ENCODE results near the gene SPECC1. TPM values are rescaled to one million over a fixed set of nuclear protein-coding genes. Genes with fewer than 3 reads are reported as not detected.

The SPECC1 gene
- total and polyA plus RNA-seq, 9 of the 15 experiments (the other 6 are each of a cell fraction or from before 2014, with no cell fraction given) = 2.4 to 19.6 (median 14.7) TPM

DNA sequence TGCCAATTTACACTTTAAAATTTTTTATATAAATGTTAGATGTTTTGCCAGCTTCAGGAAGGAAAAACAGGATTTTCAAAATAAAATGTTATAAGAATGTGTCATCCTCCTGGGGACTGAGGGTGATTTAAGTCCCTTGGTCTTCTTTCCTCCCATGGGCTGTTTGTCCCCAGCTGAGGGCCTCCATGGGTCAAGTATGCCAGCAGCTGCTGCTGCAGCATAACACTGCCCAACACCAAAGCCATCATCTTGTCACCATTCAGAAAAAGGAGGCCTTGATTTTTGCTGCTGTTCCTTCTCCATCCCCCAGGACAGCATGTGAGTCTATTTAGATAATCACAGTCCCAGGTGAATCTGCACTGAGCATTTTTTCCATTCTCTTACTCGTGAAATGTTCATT is 269.6 kb downstream of the SPECC1 start (continued):
- TF ChIP-seq ZNF764 (CRISPR knock-in tag; IDR thresholded peaks at IDR 0.05; ENCODE audit: low read depth) = no peak
- no peak for TF ChIP-seq ESRRB (CRISPR knock-in tag; IDR thresholded peaks at IDR 0.05; ENCODE audit: borderline replicate concordance)
- no peak for TF ChIP-seq HNRNPLL (IDR thresholded peaks at IDR 0.05; ENCODE audit: low read depth, low read length, poor library complexity, severe bottlenecking)
- TF ChIP-seq HDAC8 (tag; IDR thresholded peaks at IDR 0.05) = no peak
- no peak for TF ChIP-seq ZNF785 (CRISPR knock-in tag; IDR thresholded peaks at IDR 0.05)
- no peak for TF ChIP-seq NRF1 (conservative IDR thresholded peaks at IDR 0.05 in 1 of 2, IDR thresholded peaks at IDR 0.05 in 1 of 2)
- no peak for TF ChIP-seq ZKSCAN3 (CRISPR knock-in tag; IDR thresholded peaks at IDR 0.05)
- TF ChIP-seq RBM14 (IDR thresholded peaks at IDR 0.05; ENCODE audit: borderline replicate concordance, insufficient read depth, low read depth, low read length) = no peak
- TF ChIP-seq MEF2A (IDR thresholded peaks at IDR 0.05; ENCODE audit: control insufficient read depth, low read depth, low read length) = no peak
- TF ChIP-seq MLX (CRISPR knock-in tag; conservative IDR thresholded peaks at IDR 0.05) = no peak
- no peak for TF ChIP-seq HDGF (IDR thresholded peaks at IDR 0.05)
- TF ChIP-seq MTF1 (CRISPR knock-in tag; IDR thresholded peaks at IDR 0.05; ENCODE audit: borderline replicate concordance) = no peak

DNA sequence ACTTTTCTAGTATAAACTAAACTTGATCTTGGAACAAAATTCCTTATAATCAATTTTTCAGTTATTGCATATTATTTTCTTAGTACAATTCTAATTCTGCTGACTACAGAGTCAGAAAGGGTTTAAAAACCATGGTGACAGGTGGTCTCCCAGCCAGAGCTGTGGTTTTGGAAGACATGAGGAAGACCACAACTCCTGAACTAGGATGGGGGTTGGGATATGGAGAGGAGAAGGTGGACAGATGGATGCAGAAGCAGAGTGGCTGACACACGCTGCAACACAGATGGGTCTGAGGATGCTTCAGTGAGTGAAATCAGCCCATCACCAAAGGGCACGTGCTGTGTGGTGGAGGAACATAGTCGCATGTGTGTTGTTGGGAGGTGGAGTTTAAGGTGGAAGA is 270.5 kb downstream of the SPECC1 start:
- Histone ChIP-seq H2AFZ (ENCODE audit: low read depth, low read length) (no peak overlapping the region), H3K4me3 (no peak overlapping the region), H3K27me3 (ENCODE audit: control insufficient read depth in 2 of 2, insufficient read depth in 2 of 2, low read length in 2 of 2) (no peaks in the 10 kb centered on the region), H3K79me2 (ENCODE audit: control insufficient read depth, insufficient read depth, low read length) (no peaks in the 10 kb centered on the region), H3K27ac (ENCODE audit: extremely low read depth, low read depth, low read length) (no peak overlapping the region), H3K4me1 (replicated peaks in 1 of 2; ENCODE audit: control insufficient read depth in 2 of 2, insufficient read depth in 2 of 2, low read length in 2 of 2) (no peaks in the 10 kb centered on the region; a peak in 1 of 5 replicates), H3K4me2 (ENCODE audit: insufficient read depth, low read length) (no peak overlapping the region), H3K9ac (ENCODE audit: insufficient read depth in 1 of 2, low read depth in 2 of 2, low read length in 2 of 2) (no peak overlapping the region), H3K36me3 (ENCODE audit: control insufficient read depth, insufficient read depth, low read length) (no peaks in the 10 kb centered on the region), H4K20me1 (replicated peaks; ENCODE audit: control insufficient read depth, insufficient read depth, low read length) (no peaks in the 10 kb centered on the region), H3K9me3 (replicated peaks; ENCODE audit: control insufficient read depth, insufficient read depth, low read depth, low read length) (no peaks in the 10 kb centered on the region), H3K9me1 (ENCODE audit: control insufficient read depth, insufficient read depth, low read length) (no peaks in the 10 kb centered on the region)
- ChIA-PET CTCF (ENCODE audit: low intra/inter-chr PET ratio) (no interaction called here), POLR2A (no interaction called here)
- DNase-seq (ENCODE audit: extremely low read depth in 1 of 4, low spot score in 3 of 4) (no peak), ATAC-seq (no peak), FAIRE-seq (no peak)
- BruUV-seq (replicated peaks) = no TSS peak
- intact Hi-C loops (cut with micrococcal nuclease) (no loop called here), in situ Hi-C loops (cut with MboI) (no loop called here)
- WGBS (ENCODE audit: insufficient coverage, low coverage, missing lambda C conversion rate) = 93% methylated on average over 2 of the region's 3 CpGs
- TF ChIP-seq SIN3A (IDR thresholded peaks at IDR 0.05; ENCODE audit: borderline replicate concordance in 2 of 2, control insufficient read depth in 1 of 2, low read depth in 2 of 2, low read length in 2 of 2) = no peak
- TF ChIP-seq, protein P1, sequence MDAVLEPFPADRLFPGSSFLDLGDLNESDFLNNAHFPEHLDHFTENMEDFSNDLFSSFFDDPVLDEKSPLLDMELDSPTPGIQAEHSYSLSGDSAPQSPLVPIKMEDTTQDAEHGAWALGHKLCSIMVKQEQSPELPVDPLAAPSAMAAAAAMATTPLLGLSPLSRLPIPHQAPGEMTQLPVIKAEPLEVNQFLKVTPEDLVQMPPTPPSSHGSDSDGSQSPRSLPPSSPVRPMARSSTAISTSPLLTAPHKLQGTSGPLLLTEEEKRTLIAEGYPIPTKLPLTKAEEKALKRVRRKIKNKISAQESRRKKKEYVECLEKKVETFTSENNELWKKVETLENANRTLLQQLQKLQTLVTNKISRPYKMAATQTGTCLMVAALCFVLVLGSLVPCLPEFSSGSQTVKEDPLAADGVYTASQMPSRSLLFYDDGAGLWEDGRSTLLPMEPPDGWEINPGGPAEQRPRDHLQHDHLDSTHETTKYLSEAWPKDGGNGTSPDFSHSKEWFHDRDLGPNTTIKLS (IDR thresholded peaks at IDR 0.05; ENCODE audit: borderline replicate concordance, low read depth) = no peak
- TF ChIP-seq NCOA1 (IDR thresholded peaks at IDR 0.05; ENCODE audit: low read depth) = no peak
- TF ChIP-seq RBM25 (IDR thresholded peaks at IDR 0.05; ENCODE audit: low read depth, low read length, severe bottlenecking) = no peak
- TF ChIP-seq ZNF12 (CRISPR knock-in tag; IDR thresholded peaks at IDR 0.05) = no peak
- no peak for TF ChIP-seq TCF7 (IDR thresholded peaks at IDR 0.05; ENCODE audit: borderline replicate concordance)
